AG10803 (cell line): ENCODE data around the gene CHD3.
"Not testable (repeated sequence)": the region's sequence is repeated elsewhere in the genome, so short reads cannot be mapped to it uniquely, and the experiment has no call there.

ENCODE experiments used
- DNase-seq: peaks from one replicate; pipeline ENCODE4 v3.0.0; 2010; ENCODE audit warnings: low read depth
- H3K4me3 ChIP-seq: 2 replicates; pipeline ENCODE4 v1.5.1; 2011; ENCODE audit warnings: mild to moderate bottlenecking, low read length, control low read depth
- CTCF ChIP-seq: conservative IDR thresholded peaks from 2 replicates; pipeline ENCODE4 v1.5.1; 2011; ENCODE audit warnings: mild to moderate bottlenecking, low read length, control low read depth, inconsistent platforms

Gene CHD3

GRCh38 chr17:7944326-7944725, 55.7 kb downstream of the CHD3 start:
- DNase-seq: no peak
- no peak overlapping the region for H3K4me3 ChIP-seq
- no peak for TF ChIP-seq CTCF

GRCh38 chr17:7945651-7946050, 57.1 kb downstream of the CHD3 start:
- TF ChIP-seq CTCF: no peak
- H3K4me3 ChIP-seq: no peak overlapping the region
- DNase-seq: no peak

- no peak for DNase-seq
Observed at GRCh38 chr17:7946441-7946840, 57.9 kb downstream of the CHD3 start.

GRCh38 chr17:7947651-7948050, 59.1 kb downstream of the CHD3 start:
- no peak for DNase-seq
- H3K4me3 ChIP-seq: no peak overlapping the region
- TF ChIP-seq CTCF: no peak

More at GRCh38 chr17:7946441-7946840, 57.9 kb downstream of the CHD3 start:
- no peak overlapping the region for H3K4me3 ChIP-seq
- TF ChIP-seq CTCF: no peak

GRCh38 chr17:7950578-7950977, 62.0 kb downstream of the CHD3 start:
- no peak for TF ChIP-seq CTCF
- no peak for DNase-seq
- no peak overlapping the region for H3K4me3 ChIP-seq

GRCh38 chr17:7951143-7951792, 62.7 kb downstream of the CHD3 start:
- DNase-seq: no peak
- no peak for TF ChIP-seq CTCF

GRCh38 chr17:7953266-7953665, 64.7 kb downstream of the CHD3 start:
- H3K4me3 ChIP-seq, DNase-seq: not testable (repeated sequence)

More at GRCh38 chr17:7951143-7951792, 62.7 kb downstream of the CHD3 start:
- no peak overlapping the region for H3K4me3 ChIP-seq
